Measurements from ENCODE around the gene PTPN2. TPM values are rescaled to one million over a fixed set of nuclear protein-coding genes. Genes with fewer than 3 reads are reported as not detected.

Gene PTPN2
- total and polyA plus RNA-seq, 2 experiments from 2014 or later, result 49.9 to 65.5 TPM

- H3K79me2 ChIP-seq (replicated peaks; ENCODE audit: insufficient read depth), result no peaks in the 10 kb centered on the region
- H3K27me3 ChIP-seq (ENCODE audit: insufficient read depth), result no peaks in the 10 kb centered on the region
- no peaks in the 10 kb centered on the region; the same call in 1 of the 2 replicates for H3K4me1 ChIP-seq (ENCODE audit: insufficient read depth)
- H3K4me3 ChIP-seq, result no peak overlapping the region
- Mint-ChIP-seq H3K4me3 (no peak overlapping the region), H3K27me3 (ENCODE audit: insufficient read depth, low read depth, poor library complexity) (peaks cover 3% of the 10 kb centered on the region), H3K9me3 (no peaks in the 10 kb centered on the region), H3K27ac (no peak overlapping the region), H3K36me3 (ENCODE audit: low read depth) (no peaks in the 10 kb centered on the region), H3K4me1 (no peaks in the 10 kb centered on the region)
- no peaks in the 10 kb centered on the region for H3K9me2 ChIP-seq (ENCODE audit: insufficient read depth)
- no peaks in the 10 kb centered on the region for H4K20me1 ChIP-seq (replicated peaks; ENCODE audit: insufficient read depth)
- H3F3A ChIP-seq (replicated peaks; ENCODE audit: low read depth), result no peaks in the 10 kb centered on the region
- ATAC-seq (no peak), DNase-seq (ENCODE audit: low spot score) (no peak)
- H2AFZ ChIP-seq, result no peak overlapping the region
- H3K36me3 ChIP-seq (ENCODE audit: insufficient read depth), result no peaks in the 10 kb centered on the region
- TF ChIP-seq STAT1 (IDR thresholded peaks at IDR 0.05; ENCODE audit: unreplicated experiment) (no peak), CREB1 (CRISPR knock-in tag; IDR thresholded peaks at IDR 0.05; ENCODE audit: low read depth) (no peak), POLR2AphosphoS5 (IDR thresholded peaks at IDR 0.05; ENCODE audit: low read depth) (no peak), JUNB (IDR thresholded peaks at IDR 0.05; ENCODE audit: unreplicated experiment) (no peak), ZNF114 (CRISPR knock-in tag; IDR thresholded peaks at IDR 0.05) (no peak), ZNF462 (CRISPR knock-in tag; IDR thresholded peaks at IDR 0.05) (no peak), NANOG (IDR thresholded peaks at IDR 0.05; ENCODE audit: borderline replicate concordance) (no peak), ETS1 (IDR thresholded peaks at IDR 0.05) (no peak)
- no peak overlapping the region for H3K4me2 ChIP-seq
- H3K27ac ChIP-seq (ENCODE audit: low read depth), result no peak overlapping the region
Measured at GRCh38 chr18:12745095-12745795, 138.8 kb downstream of the PTPN2 start.

Data from GM23338 (cell line).